Fibroblast of pulmonary artery (primary cell): ENCODE data around the gene SOAT1.
"Not testable (repeated sequence)": the region's sequence is repeated elsewhere in the genome, so short reads cannot be mapped to it uniquely, and the experiment has no call there.

ENCODE experiments used
- DNase-seq: peaks from one replicate; pipeline ENCODE4 v3.0.0-alpha.2; 2010; ENCODE audit warnings: low read depth
- H3K4me3 ChIP-seq: replicated peaks from 2 replicates; pipeline ENCODE4 v1.5.1; 2011; ENCODE audit warnings: low read depth, mild to moderate bottlenecking, control low read depth, low read length, moderate library complexity
- TF ChIP-seq, protein P1 (sequence below): IDR thresholded peaks from 2 replicates; pipeline ENCODE4 v1.5.1; 2011; ENCODE audit warnings: mild to moderate bottlenecking, control low read depth, low read length, inconsistent platforms; ENCODE audit errors: missing control alignments

The SOAT1 gene

GRCh38 chr1:179263121-179263520 is 30.5 kb upstream of the SOAT1 start:
- TF ChIP-seq, protein P1, sequence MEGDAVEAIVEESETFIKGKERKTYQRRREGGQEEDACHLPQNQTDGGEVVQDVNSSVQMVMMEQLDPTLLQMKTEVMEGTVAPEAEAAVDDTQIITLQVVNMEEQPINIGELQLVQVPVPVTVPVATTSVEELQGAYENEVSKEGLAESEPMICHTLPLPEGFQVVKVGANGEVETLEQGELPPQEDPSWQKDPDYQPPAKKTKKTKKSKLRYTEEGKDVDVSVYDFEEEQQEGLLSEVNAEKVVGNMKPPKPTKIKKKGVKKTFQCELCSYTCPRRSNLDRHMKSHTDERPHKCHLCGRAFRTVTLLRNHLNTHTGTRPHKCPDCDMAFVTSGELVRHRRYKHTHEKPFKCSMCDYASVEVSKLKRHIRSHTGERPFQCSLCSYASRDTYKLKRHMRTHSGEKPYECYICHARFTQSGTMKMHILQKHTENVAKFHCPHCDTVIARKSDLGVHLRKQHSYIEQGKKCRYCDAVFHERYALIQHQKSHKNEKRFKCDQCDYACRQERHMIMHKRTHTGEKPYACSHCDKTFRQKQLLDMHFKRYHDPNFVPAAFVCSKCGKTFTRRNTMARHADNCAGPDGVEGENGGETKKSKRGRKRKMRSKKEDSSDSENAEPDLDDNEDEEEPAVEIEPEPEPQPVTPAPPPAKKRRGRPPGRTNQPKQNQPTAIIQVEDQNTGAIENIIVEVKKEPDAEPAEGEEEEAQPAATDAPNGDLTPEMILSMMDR = no peak
- no peak for DNase-seq
- no peak overlapping the region for H3K4me3 ChIP-seq

DNA sequence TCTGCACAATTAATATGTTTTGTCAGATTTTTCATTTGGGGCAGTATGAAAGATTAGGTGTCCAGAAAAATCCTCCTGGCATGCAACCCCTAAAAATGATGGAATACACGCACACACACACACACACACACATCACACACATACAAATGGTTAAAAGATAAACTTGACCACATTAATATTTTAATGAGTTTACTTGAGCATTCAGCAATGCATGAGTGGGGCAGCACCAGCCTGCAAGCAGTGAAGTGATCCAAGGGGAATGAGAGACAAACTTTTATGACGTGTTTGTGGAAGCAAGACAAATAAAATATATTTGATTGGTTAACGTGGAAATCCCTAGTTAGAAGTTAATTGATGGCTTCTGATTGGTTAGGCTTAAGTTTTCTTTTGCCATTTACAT is 29.1 kb upstream of the SOAT1 start:
- DNase-seq = peak; percentile 19
- H3K4me3 ChIP-seq = no peak overlapping the region
- TF ChIP-seq, protein P1 = no peak

DNA sequence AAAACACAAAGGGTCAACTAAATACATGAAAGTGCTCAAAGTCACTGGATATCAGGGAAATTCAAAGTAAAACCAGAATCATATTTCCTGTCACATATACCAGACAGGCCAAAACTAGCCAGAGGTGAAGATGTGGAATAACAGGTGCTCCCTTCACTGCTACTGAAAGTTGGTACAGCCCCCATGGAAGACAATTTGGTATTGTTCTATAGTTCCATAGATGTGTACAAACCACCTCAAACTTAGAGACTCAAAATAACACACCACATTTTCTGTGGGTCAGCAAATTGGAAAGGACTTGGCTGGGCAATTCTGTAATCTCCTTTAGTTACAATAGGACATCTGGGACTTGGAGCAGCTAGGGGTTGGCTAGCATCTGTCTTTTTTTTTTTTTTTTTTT is 24.5 kb upstream of the SOAT1 start:
- no peak overlapping the region for H3K4me3 ChIP-seq
- TF ChIP-seq, protein P1 = no peak
- DNase-seq = no peak

DNA sequence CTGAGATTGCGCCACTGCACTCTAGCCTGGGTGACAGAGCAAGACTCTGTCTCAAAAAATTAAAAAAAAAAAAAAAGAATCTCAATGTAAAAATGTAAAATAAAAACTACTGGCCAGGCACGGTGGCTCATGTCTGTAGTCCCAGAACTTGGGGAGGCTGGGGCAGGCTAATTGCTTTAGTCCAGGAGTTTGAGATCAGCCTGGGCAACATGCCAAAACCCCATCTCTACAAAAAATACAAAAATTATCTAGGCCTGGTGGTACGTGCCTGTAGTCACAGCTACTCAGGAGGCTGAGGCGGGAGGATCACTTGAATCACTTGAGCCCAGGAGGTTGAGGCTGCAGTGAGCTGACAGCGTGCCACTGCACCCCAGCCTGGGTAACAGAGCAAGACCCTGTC is 19.2 kb upstream of the SOAT1 start:
- DNase-seq, H3K4me3 ChIP-seq: not testable (repeated sequence)

DNA sequence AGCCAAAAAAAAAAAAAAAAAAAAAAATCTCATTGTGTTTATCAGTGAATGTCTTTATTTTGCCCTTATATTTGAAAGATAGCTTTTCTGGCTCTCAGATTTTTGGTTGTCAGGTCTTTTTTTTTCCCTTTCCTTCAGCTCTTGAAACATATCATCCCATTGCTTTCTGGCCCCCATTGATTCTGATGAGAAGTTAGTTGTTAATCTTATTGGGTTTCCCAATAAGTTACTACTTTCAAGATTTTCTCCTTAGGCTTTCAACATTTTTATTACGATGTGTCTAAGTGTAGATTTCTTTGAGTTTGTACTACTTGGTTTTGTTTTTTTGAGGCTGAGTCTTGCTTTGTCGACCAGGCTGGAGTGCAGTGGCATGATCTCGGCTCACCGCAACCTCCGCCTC is 14.7 kb upstream of the SOAT1 start:
- no peak for DNase-seq
- TF ChIP-seq, protein P1 = no peak
- H3K4me3 ChIP-seq = no peak overlapping the region

DNA sequence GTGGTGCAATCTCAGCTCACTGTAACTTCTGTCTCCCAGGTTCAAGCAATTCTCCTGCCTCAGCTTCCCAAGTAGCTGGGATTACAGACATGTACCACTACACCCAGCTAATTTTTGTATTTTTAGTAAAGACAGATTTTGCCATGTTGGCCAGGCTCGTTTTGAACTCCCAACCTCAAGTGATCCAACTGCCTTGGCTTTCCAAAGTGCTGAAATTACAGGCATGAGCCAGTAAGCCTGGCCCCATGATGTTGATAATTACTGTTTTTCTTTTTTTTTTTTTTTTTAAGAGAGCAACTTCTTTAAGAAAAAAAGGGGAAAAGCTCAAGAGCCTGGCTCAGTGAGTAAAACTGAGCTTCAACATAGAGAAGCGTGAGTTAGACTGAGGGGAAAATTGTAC is 9.6 kb upstream of the SOAT1 start:
- TF ChIP-seq, protein P1 = no peak
- no peak for DNase-seq
- H3K4me3 ChIP-seq = no peak overlapping the region

- no peak for DNase-seq
- no peak overlapping the region for H3K4me3 ChIP-seq
- TF ChIP-seq, protein P1 = no peak
Measured at GRCh38 chr1:179287946-179288345, 5.7 kb upstream of the SOAT1 start.

- no peak overlapping the region for H3K4me3 ChIP-seq
- no peak for DNase-seq
- TF ChIP-seq, protein P1 = no peak
Measured at GRCh38 chr1:179288977-179289376, 4.6 kb upstream of the SOAT1 start.
